HG02970 (cell line): ENCODE measurements around the gene NR5A1.

ENCODE experiments used
- ATAC-seq: cut with Tn5 transposase; IDR thresholded peaks from one replicate; pipeline ENCODE4 v1.9.1; 2021; ENCODE audit warnings: mild to moderate bottlenecking, moderate library complexity, moderate number of reproducible peaks; ENCODE audit not compliant: unreplicated experiment, low FRiP score

Gene NR5A1

DNA sequence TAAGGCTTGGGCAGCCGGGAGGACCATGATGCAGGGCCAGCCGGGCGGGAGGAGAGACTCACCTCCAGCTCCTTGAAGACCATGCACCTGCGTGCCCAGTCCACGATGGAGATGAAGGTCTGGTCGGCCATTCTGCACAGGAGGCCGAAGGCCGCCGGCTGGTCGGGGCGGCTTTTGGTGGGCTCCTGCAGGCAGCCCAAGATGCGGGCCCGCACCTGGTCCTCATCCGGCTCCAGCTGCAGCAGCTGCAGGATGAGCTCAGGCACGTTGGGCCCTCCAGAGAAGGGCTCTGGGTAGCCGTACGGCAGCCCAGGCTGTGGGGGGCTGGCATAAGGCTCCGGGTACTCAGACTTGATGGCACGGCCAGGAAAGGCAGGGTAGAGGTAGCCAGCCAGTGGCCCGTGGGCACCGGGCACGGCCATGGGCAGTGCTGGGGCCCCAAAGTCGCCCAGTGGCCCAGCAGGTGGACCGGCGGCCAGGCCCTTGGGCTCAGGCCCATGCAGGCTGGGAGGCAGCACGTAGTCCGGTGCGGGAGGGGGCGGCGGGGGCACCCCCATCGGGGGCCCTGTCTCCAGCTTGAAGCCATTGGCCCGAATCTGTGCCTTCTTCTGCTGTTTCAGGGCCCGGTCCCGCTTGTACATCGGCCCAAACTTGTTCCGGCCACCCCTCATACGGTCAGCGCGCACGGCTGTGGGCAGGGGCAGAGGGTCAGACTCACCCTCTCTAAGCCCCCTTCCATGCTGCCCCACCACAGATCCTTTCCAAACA, 7.0 kb downstream of the NR5A1 start:
- ATAC-seq: no peak

DNA sequence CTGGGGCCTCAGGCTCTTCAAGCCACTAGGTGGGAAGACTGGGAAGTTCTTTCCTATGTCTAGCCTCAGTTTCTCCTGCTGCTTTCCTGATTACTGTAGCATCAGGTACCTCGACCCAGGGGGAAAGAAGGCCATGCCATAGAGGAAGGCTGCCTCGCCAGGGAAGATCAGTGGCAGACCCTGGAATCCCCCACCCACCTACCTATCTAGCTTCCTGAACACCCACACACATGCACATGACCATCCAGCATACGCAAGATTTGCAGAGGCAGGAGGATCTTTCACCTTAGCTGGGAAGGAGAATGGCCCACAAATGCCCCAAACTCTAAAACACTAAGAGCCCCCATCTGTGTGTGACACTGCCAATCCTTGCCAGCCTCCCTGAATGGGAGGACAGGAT, 8.0 kb downstream of the NR5A1 start:
- no peak for ATAC-seq

DNA sequence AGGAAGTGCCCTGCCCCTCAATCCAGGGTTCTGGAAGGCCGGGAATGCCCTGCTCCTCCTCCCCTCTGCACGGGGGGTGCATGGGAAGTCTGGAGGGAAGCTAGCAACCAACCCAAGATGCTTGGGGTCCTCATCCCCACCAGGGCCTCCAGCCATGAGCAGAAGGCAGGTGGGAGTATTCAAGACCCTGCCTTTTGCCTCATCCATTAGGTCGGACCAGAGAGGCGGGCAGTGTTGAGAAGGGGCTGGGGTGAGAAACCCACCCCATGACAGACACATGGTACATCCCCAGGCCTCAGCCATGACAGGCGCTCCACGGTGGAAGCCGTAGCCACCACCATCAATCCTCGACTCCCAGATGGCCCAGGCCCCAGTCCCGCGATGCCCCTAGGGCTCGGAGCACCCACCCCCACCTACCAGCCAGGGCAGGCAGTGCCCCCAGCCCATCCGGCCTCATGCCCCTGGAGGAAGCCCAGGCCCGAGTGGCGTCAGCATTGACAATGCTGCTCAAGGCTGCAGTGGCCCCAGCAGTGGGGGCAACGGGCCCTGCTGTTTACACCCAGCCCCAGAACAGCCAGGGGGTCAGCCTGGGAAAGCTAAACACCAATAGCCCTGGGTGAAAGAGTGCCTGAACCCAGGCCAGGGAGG, 8.6 kb downstream of the NR5A1 start:
- ATAC-seq: no peak

DNA sequence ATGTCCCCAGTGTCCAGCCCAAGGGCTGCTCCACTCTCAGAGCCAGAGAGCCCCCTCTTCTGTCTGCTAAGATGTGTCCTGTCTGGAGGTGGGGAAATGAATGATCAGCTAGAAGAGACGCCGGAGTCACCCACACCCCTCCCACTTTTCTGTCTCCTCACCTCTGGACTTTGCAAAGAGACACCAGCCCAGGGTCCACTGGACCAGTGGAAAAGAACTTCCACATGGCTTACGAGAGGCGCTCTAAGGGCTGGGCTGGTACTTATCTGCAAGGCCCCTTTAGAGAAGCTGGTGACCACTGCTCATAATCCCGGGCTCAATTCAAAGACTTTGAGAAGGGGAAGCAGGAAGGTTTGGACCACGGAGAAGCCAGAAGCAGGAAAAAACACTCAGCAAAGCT, 9.2 kb downstream of the NR5A1 start:
- ATAC-seq: no peak

DNA sequence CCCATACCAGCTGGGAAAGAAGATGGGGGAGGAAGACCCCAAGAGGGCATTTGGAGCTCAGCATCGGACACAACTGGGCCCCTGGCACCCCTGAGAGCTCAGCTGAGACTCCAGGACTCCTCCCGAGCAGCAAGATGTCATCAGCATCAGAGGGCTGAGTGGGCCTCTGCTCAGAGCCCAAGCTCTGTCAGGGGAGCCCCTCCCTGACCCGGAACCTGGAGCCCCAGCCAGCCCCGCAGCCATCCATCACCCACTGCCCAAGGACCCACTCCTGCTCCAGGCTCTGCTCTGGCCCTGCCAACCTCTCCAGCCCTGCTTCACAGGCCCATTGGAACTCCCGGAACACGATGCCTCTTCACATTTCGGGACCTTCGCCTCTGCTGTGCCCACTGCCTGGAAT, 9.8 kb downstream of the NR5A1 start:
- no peak for ATAC-seq

DNA sequence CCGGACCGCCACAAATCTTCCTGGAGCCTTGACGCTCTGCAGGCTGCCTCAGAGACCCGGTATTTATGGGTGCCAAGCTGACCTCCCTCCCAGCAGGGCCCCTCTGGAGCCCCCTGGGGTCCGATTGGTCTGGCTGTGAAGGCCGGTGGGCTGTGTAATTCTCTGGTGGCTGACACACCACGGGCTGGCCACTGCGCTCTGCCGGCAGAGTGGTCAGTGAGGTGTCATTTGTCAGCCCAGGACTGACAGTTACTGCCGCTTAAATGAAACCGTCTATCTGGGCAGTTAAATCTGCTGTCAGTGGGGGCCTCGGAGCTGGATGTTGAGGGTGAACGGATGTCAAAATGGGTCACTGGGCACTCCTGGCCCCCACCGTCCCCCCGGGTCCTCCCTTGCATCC, 10.7 kb downstream of the NR5A1 start:
- no peak for ATAC-seq

DNA sequence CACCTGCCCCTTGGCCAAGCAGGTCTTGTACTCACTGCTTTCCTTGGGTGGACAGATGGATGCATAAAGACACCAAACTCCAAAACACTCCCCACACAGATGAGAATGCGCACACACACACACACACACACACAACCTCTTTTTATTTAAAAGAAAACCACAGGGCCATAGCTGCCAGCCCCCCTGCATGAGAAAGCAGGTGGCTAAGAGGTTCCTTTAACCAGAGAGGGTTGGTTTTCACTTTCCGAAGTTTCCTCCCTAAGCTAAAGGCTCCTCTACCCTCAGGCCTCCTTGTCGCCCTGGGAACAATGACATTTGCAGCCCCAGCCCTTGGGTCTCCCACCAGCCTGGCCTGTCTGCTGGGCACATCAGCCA, 11.1 kb downstream of the NR5A1 start:
- no peak for ATAC-seq

DNA sequence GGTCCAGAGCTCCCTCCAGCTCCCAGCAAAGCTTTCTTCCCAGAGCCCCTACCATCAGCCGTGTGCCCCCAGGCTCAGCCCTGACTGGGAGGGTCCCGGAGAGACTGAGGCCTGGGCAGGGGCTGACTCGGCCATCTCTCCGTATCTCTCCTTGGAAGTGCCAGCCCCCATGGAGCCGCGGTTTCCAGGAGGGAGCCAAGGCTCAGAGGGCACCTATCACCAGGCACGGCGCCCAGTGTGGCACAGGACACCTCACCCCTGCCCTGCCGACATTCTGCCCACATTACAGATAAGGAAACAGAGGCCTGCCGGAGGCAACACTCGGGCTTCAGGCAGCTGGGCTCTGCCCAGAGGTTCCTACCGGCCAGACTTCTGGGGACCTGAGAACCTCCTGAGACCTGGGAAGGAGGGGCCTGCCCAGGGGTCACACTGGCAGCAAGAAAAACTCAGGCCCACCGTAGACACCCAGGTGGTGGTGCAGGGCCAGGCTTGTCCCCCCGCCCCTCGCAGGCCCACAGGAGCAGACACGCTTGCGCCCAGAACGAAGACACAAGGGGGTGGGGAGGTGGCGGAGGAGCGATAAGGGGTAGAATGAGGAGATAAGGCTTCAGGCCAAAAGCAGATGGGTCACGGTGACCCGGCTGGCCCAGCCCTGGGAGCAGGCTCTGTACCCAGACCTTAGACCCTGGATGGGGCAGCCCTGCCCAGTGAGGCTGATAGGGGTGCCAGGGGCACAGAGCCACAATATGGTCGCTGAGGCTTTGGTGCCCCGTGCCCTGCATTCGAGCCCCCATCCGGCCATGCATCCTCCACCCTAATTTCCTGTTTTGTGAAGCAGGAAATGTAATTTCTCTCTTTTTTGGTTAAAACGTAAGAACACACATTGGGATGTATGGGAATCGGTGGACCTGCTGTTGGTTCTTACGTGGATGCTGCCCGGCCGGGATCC, 11.8 kb downstream of the NR5A1 start:
- ATAC-seq: no peak

DNA sequence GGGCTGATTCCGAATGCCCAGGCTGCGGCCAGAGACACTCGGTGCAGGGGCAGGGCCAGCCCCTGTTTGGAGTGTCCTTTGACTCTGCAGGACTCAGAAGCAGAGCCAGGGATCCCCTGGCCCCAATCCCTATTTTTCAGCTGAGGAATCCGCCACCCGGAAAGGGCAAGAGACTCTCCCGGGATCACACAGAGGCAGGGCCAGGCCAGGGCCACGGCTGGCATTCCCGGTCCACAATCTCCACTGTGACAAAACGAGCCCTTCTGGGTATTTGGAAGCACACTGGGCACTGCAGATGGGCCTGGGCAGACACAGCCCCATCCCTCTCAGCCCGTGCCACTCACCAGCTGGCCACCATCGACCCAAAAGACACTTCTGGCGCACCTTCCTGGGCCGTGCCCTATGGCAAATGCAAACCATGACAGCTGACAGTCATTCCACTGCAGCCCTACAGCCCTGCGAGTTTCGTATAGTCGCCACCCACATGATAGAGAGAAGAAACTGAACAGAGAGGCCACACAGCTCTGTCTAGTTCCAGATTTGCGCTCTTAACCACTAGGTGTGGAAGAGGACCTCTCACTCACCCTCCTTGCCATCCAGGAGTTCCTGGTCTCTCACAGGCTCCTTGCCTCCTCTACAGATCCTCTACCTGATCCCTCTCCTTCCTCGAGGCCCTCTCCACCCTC, 13.3 kb downstream of the NR5A1 start:
- no peak for ATAC-seq

DNA sequence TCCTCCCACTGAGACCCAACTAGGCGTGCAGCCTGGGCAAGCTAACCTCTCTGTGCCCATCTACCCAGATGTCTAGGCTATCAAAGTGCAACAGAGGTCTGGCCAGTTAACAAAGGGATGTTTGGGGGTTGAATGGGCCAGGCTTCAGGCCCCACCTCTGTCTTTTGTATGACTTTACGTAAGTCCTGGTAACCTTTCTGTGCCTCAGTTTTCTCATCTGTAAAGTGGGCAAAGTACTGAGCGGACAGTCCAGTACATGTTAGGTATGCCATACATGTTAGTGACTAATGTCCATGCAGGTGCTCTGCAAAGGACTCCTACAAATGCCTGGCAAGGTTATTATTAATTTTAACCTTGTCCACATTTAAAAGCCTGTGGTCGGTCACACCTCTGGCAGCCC, 14.0 kb downstream of the NR5A1 start:
- no peak for ATAC-seq

DNA sequence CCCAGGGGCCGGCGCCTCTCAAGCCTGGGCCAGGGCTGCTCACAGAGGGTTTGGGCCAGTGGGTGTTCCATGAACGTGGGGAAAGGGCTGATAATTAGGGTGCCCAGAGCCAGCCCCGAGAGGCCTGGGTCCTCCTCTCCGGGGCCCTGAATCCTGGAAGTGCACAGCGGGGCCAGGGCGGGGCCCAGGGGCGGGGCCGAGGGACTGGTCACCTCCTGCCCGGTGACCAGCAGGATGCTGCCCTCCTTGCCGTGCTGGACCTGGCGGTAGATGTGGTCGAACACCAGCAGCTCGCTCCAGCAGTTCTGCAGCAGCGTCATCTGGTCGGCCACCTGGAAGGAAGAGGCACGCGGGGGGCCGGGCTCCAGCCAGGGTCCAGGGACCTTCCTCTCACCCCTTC, 14.4 kb downstream of the NR5A1 start:
- no peak for ATAC-seq

DNA sequence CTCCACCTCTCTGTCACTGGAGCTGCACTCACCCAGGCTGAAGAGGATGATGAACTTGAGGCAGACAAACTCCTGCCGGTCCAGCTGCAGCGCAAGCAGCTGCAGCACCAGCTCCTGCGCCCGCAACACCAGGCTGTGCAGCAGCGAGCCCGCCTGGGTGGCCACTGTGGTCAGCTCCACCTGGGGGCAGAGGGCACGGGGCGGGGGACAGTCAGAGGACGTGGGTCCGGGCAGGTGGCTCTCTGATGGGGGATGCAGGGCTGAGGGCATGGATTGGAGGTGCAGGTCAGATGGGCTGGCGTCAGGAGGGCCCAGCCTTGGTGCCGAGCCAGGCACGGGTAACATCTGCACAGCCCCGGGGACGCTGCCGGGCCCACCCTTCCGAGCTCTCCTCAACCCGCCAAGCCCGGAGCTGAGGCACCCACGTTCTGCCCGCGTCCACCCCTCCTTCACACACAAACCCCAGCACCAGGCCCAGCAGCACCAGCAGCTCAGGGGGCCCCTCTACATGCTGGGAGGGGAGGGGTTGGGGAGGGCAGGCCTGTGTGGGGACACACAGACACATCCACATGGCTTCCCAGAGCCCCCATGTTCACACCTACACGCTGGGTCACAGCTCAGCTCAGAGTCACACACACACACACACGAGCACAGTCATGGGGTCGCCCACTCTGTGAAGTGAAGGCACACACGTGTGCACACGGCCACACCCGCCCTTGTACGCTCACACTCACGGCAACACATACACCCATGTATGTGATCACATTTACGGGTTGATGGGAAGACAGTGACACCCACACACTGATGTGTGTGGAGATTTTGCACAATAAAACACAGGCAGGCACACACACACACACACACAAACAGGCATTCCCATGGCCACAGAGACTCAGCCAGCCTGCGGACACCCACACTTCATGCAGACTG, 15.9 kb downstream of the NR5A1 start:
- no peak for ATAC-seq

DNA sequence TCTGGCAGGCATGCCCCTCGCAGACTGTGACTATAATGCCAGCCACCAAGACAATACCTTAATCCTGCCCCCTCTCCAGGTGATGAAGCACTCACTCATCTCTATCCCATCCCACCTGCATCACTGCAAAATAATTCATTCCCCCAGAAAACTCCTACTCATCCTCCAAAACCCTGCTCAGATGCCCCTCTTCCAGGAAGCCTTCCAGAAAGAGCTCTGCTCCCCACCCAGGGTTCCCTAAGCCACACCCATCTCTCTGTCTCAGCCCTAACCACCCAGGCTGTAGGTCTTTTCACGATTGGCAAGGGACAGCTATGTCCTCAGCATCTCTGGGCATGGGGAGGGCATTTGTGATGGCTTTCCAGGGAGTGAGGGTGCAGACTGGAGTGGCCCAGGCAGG, 17.2 kb downstream of the NR5A1 start:
- ATAC-seq: no peak

DNA sequence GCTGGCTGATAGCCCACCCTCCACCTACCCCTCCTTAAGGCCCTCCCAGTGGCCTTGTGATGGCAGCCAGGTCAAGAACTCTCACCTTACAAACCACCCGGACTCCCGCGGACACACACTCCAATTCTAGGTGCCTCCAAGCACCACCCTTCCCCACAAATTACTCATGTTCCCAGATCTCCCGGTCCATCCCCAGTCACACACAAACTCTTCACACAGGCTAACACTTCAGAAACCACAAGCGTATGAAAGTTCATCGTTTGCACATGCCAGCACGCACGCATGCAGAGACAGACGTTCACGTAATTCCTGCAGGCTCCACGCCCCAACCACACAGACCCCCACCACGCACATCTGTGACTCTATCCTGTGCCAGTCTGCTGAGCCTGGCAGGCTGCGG, 18.0 kb downstream of the NR5A1 start:
- ATAC-seq: no peak

DNA sequence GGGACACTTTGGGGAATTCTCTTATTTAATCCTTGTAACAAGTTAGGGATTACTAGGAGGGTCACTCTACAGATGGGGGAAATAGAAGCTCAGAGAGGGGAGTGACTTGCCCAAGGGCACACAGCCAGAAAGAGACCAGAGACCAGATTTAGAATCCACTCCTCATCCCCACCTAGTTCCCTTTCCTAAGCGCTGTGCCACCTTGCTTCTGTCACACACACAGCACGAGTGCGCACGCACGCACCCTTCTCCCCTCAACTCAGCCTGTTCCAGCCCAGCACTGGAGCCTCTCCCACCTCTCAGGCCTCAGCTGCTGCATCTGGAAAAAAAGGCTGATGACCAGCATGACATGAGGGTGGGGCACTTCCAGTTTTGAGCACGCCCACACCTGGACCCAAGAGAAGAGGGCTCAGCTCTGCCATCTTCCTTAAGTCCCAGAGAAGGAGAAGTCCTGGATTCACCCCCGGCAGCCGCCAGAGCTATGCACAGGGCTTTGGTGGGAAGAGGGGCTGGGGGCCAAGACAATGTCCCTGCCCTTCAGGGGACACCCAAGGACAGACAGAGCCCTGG, 18.5 kb downstream of the NR5A1 start:
- no peak for ATAC-seq

DNA sequence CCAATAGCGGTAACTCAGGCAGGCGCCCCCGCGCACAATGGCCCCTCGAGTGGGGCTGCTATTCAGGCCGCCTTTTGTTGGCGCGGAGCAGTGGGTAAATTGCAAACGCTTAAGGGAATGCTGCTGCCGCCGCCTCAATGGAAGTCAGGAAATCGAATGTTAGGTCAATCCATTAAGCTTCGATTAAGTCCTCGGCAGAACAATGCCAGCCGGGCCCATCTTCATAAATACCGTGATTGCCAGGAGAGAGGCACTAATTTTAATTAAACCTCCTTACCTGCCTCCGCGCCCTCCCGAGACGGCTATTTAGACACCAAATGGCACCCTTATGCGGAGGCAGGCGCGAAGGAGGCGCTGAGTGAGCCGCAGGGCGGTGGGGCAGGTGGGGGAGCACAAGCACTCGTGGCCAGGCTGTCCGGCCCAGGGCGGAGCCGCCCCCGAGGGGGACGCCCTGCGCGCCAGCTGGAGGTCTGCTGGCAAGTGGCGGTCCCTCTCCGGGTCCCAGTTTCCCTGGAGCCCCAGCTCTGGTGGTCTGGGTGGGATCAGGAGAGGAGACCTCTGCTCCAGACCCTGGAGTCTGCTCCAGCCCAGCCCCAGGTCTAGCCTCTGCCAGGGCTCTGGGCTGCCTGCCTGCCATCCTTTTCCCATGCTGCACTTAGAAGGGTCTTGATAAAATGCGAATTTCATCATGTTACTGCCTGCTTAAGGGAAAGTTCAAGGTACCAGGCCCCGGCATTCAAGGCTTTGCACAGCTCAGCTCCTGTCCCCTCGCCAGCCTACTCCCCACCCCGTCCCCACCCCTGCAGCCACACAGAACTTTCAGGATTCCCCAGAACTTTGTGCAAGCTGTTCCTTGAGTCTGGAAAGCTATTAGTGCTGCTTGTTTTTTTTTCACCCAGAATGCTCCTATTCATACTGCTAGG, 19.7 kb downstream of the NR5A1 start:
- ATAC-seq: no peak

DNA sequence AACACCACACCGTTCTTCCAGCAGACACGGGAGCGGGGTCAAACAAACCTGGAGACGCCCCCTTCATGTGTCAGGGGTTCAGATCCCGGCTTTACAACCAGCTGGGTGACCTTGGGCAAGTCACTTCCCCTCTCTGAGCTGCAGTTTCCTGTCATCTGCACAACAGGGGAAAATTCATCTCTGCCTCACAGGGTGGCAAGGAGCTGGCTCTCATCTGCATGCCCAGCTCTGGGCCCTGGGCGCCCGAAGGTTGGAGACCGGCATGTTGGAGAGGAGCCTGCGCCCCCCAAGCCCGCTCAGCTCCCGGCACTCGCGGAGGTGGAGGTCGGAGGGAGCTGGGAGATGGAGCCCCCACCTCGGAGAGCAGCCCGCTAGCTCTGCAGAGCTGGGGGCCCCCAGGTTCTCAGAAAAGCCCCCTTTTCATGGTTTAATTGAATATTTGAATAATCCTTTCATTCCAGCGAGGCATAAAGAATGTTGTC, 20.4 kb downstream of the NR5A1 start:
- ATAC-seq: no peak

DNA sequence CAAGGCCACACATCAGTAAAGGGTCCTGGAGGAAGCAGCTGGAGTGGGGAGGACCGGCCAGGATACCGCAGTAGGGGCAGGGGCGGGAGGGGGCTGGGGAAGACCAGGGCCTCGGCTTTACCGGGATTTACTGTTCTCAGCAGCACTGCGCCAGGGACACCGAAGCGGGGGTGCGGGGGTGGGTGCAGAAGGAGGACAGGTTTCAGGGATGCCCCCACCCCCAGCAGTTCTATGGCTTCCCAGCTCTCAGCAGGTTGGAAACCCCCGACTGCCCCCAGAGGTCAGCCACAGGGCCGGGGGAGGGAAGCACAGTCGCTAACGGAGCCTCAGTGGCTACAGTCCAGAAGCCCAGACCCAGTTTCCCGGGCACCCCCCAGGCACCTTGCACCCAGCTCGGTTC, 21.3 kb downstream of the NR5A1 start:
- ATAC-seq: no peak
